OCI-LY1 (cell line): ENCODE data around the gene PDE8A.

Source experiments
- H2AFZ ChIP-seq: fragments of 200-600 bp; sonication (generic), shearing (Covaris generic); 2 replicates; pipeline ENCODE4 v1.6.0; 2014; ENCODE audit warnings: antibody characterized with exemption, mild to moderate bottlenecking, low read length
- H3F3A ChIP-seq: fragments of 200-600 bp; sonication (generic), shearing (Covaris generic); 2 replicates; pipeline ENCODE4 v1.6.0; 2014; ENCODE audit warnings: mild to moderate bottlenecking, antibody characterized with exemption, low read length, moderate library complexity; ENCODE audit not compliant: insufficient read depth
- H3K27ac ChIP-seq: fragments of 200-600 bp; sonication (generic); 2 replicates; pipeline ENCODE4 v1.5.1; 2014; ENCODE audit warnings: low read length, mixed run types, mild to moderate bottlenecking, low read depth; ENCODE audit not compliant: poor library complexity, severe bottlenecking
- H3K27me3 ChIP-seq: fragments of 200-600 bp; sonication (generic); 2 replicates; pipeline ENCODE4 v1.6.0; 2014; ENCODE audit warnings: antibody characterized with exemption, mild to moderate bottlenecking, low read length, moderate library complexity; ENCODE audit not compliant: insufficient read depth
- H3K36me3 ChIP-seq: fragments of 200-600 bp; sonication (generic); 2 replicates; pipeline ENCODE4 v1.6.1; 2014; ENCODE audit warnings: mild to moderate bottlenecking, antibody characterized with exemption, low read length, moderate library complexity, mixed read lengths; ENCODE audit not compliant: insufficient read depth
- H3K4me1 ChIP-seq: fragments of 200-600 bp; sonication (generic); 2 replicates; pipeline ENCODE4 v1.5.1; 2014; ENCODE audit warnings: mild to moderate bottlenecking, low read length, moderate library complexity; ENCODE audit not compliant: insufficient read depth, severe bottlenecking
- H3K4me2 ChIP-seq: fragments of 200-600 bp; sonication (generic), shearing (Covaris generic); 2 replicates; pipeline ENCODE4 v1.6.1; 2014; ENCODE audit warnings: low read length
- H3K4me3 ChIP-seq: fragments of 200-600 bp; sonication (generic); 2 replicates; pipeline ENCODE4 v1.5.1; 2014; ENCODE audit warnings: low read length, low read depth, mild to moderate bottlenecking, mixed read lengths; ENCODE audit not compliant: poor library complexity, severe bottlenecking
- H3K79me2 ChIP-seq: fragments of 200-600 bp; shearing (Covaris generic); 2 replicates; pipeline ENCODE4 v1.6.1; 2016; ENCODE audit warnings: mixed run types, low read length, mixed read lengths; ENCODE audit not compliant: insufficient read depth
- H3K9ac ChIP-seq: fragments of 200-600 bp; sonication (generic), shearing (Covaris generic); 2 replicates; pipeline ENCODE4 v1.6.1; 2014; ENCODE audit warnings: mild to moderate bottlenecking, low read length, mixed read lengths
- H3K9me2 ChIP-seq: fragments of 200-600 bp; sonication (generic), shearing (Covaris generic); 2 replicates; pipeline ENCODE4 v1.6.1; 2014; ENCODE audit warnings: low read depth, mild to moderate bottlenecking, low read length, mixed read lengths
- H3K9me3 ChIP-seq: fragments of 200-600 bp; shearing (Covaris generic); 2 replicates; pipeline ENCODE4 v1.6.1; 2014; ENCODE audit warnings: low read length, mixed read lengths
- H4K20me1 ChIP-seq: fragments of 200-600 bp; sonication (generic), shearing (Covaris generic); 2 replicates; pipeline ENCODE4 v1.6.0; 2016; ENCODE audit warnings: mild to moderate bottlenecking, low read length; ENCODE audit not compliant: insufficient read depth
- CTCF ChIP-seq: fragments of 200-600 bp; sonication (generic), shearing (Covaris generic); IDR thresholded peaks from 2 replicates; pipeline ENCODE4 v1.5.1; 2017; ENCODE audit warnings: mild to moderate bottlenecking, antibody characterized with exemption, low read length, moderate library complexity, mixed read lengths
- EZH2 ChIP-seq: fragments of 200-600 bp; sonication (generic), shearing (Covaris generic); IDR thresholded peaks from 2 replicates; pipeline ENCODE4 v1.8.0; 2017; ENCODE audit warnings: borderline replicate concordance, mixed run types, mild to moderate bottlenecking, antibody characterized with exemption, low read length, moderate library complexity, mixed read lengths

Gene PDE8A

DNA sequence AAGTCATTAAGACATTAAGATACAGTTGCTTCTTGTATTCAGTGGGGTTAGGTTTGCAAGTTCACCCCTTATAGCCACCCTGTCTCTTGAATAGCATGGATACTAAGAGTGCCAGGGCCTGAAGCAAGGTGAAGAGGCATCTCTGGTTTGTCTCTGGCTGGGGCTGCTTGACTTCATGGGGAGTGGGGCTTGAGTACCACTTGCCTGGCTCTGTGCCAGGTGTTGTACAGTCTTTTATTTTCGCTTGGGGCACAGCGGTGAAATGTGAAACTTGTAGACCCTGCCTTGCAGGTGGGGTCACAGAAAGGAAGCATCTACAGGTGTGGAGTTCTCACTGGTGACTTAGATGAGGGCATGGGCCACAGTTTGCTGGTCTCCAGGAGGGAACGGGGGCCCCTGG, 152.1 kb downstream of the PDE8A start:
- Histone ChIP-seq H3K4me3 (no peak overlapping the region), H3K9me3 (no peaks in the 10 kb centered on the region), H3K27me3 (no peaks in the 10 kb centered on the region), H3K27ac (no peak overlapping the region), H4K20me1 (no peaks in the 10 kb centered on the region), H3K4me2 (no peak overlapping the region), H3K79me2 (no peaks in the 10 kb centered on the region), H3F3A (no peaks in the 10 kb centered on the region), H3K36me3 (no peaks in the 10 kb centered on the region), H3K9me2 (no peaks in the 10 kb centered on the region), H2AFZ (no peak overlapping the region), H3K4me1 (no peaks in the 10 kb centered on the region), H3K9ac (no peak overlapping the region)
- TF ChIP-seq EZH2: no peak
- no peak for TF ChIP-seq CTCF

- no peaks in the 10 kb centered on the region for H3K27me3 ChIP-seq
- no peak overlapping the region for H2AFZ ChIP-seq
- no peak overlapping the region for H3K27ac ChIP-seq
- no peak overlapping the region for H3K4me2 ChIP-seq
- H3K9ac ChIP-seq: no peak overlapping the region
- H3K9me3 ChIP-seq: no peaks in the 10 kb centered on the region
- TF ChIP-seq CTCF (no peak), EZH2 (no peak)
- no peaks in the 10 kb centered on the region for H4K20me1 ChIP-seq
- no peaks in the 10 kb centered on the region for H3K79me2 ChIP-seq
- no peaks in the 10 kb centered on the region for H3F3A ChIP-seq
- no peak overlapping the region for H3K4me3 ChIP-seq
- no peaks in the 10 kb centered on the region for H3K4me1 ChIP-seq
- no peaks in the 10 kb centered on the region for H3K36me3 ChIP-seq
- H3K9me2 ChIP-seq: no peaks in the 10 kb centered on the region
Observed at GRCh38 chr15:85137489-85138168, 156.0 kb downstream of the PDE8A start.

- Histone ChIP-seq H4K20me1 (no peaks in the 10 kb centered on the region), H3K27me3 (no peaks in the 10 kb centered on the region), H3K9me2 (no peaks in the 10 kb centered on the region), H3K9ac (no peak overlapping the region), H3K4me1 (no peaks in the 10 kb centered on the region), H3K79me2 (no peaks in the 10 kb centered on the region), H2AFZ (no peak overlapping the region), H3K4me2 (no peak overlapping the region), H3K9me3 (no peaks in the 10 kb centered on the region), H3F3A (no peaks in the 10 kb centered on the region), H3K36me3 (no peaks in the 10 kb centered on the region), H3K4me3 (no peak overlapping the region), H3K27ac (no peak overlapping the region)
- TF ChIP-seq CTCF: no peak
- no peak for TF ChIP-seq EZH2
Observed at GRCh38 chr15:85139391-85139790, 157.7 kb downstream of the PDE8A start.
